H1 (cell line): ENCODE results near the gene TRAF5. TPM values are rescaled to one million over a fixed set of nuclear protein-coding genes. Genes with fewer than 3 reads are reported as not detected.

Source experiments
- BACH1 ChIP-seq: IDR thresholded peaks from 2 replicates; pipeline ENCODE4 v1.6.1; 2012; ENCODE audit warnings: low read length, improper control_type of control experiment
- BRCA1 ChIP-seq: IDR thresholded peaks from 2 replicates; pipeline ENCODE4 v1.6.1; 2012; ENCODE audit warnings: low read depth, low read length, improper control_type of control experiment
- CEBPB ChIP-seq: IDR thresholded peaks from 2 replicates; pipeline ENCODE4 v1.6.1; 2012; ENCODE audit warnings: low read depth, low read length
- EP300 ChIP-seq, 2 experiments: IDR thresholded peaks; 1 replicate in 1 of 2; 2 replicates in 1 of 2; pipeline ENCODE4 v1.6.1; 2011 to 2012; ENCODE audit warnings: low read depth in 2 of 2, low read length in 2 of 2, mild to moderate bottlenecking in 2 of 2, borderline replicate concordance in 1 of 2, inconsistent platforms in 1 of 2, moderate library complexity in 1 of 2
- EZH2 ChIP-seq: fragments of 200-600 bp; sonication (generic); IDR thresholded peaks from 2 replicates; pipeline ENCODE4 v1.7.1; 2012; ENCODE audit warnings: low read depth, mild to moderate bottlenecking, moderate library complexity, low read length, inconsistent platforms; ENCODE audit not compliant: severe bottlenecking
- RNF2 ChIP-seq: fragments of 200-900, 300-1000 bp; sonication (generic); IDR thresholded peaks from 2 replicates; pipeline ENCODE4 v1.7.1; 2016; ENCODE audit warnings: borderline replicate concordance, low read depth, mild to moderate bottlenecking, antibody characterized with exemption, low read length; ENCODE audit not compliant: poor library complexity, severe bottlenecking; ENCODE audit errors: missing control alignments
- SIRT6 ChIP-seq: IDR thresholded peaks from one replicate; pipeline ENCODE4 v1.7.1; 2012; ENCODE audit warnings: low read length, inconsistent platforms
- TAF1 ChIP-seq: IDR thresholded peaks from 2 replicates; pipeline ENCODE4 v1.6.1; 2011; ENCODE audit warnings: mild to moderate bottlenecking, low read depth, low read length
- YY1 ChIP-seq: IDR thresholded peaks from 2 replicates; pipeline ENCODE4 v1.6.1; 2011; ENCODE audit warnings: low read depth, mild to moderate bottlenecking, low read length
- polyA plus RNA-seq, 7 experiments: library from polyadenylated mRNA; depleted of rRNA in 3 of 7; stranded (reverse) in 5 of 7; unstranded in 2 of 7; fragments of >200 nt in 5 of 7; fragments of 200-250 nt in 2 of 7; gene quantifications; 1 replicate in 5 of 7; 2 replicates in 1 of 7; 4 replicates in 1 of 7; pipeline versions ENCODE4 v1.2.1 to v1.2.3, GENCODE V29; 2011 to 2013; ENCODE audit warnings: missing spikeins in 2 of 7, mixed read lengths in 2 of 7
- total RNA-seq: library from RNA; stranded (reverse); fragmentation: NEBNext Ultra II Directional; extraction: Animal tissue kit (Norgen Biotek cat#: 25700); gene quantifications from 2 replicates; pipeline ENCODE4 v1.2.1, GENCODE V29; 2021

The TRAF5 gene
- total and polyA plus RNA-seq, 2 of the 8 experiments (the other 6 are each of a cell fraction or from before 2014, with no cell fraction given): 13.0 to 17.1 TPM

DNA sequence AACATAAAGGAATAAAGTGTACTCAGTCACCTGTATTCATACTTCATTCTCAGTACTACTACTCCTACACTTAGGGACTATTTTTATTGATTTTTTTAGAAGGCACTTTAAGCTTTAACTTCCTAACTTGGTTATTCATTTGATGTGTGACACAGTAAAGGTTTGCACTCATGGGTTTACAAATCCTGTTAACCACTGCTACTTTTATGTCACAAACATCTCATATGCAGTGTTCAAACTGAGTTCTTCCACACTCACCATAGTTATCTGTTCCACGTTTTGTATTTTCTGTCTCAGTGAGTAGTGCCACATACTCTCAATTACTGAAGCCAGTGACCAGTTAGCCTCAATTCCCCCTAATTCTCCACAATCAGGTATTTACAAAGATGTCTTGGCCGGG, 34.2 kb upstream of the TRAF5 start (continued):
- TF ChIP-seq SIRT6 (no peak), TAF1 (no peak), RNF2 (no peak), BRCA1 (no peak), YY1 (no peak), EZH2 (no peak), BACH1 (no peak), CEBPB (no peak), EP300 (IDR thresholded peaks at IDR 0.05; ENCODE audit: borderline replicate concordance in 1 of 2, low read depth in 2 of 2, low read length in 2 of 2) (no peak)
